NCI-H1092 (cell line): ENCODE results near the gene PHF20.
"Not testable (repeated sequence)": the region's sequence is repeated elsewhere in the genome, so short reads cannot be mapped to it uniquely, and the experiment has no call there.

ENCODE experiments used
- DNase-seq: peaks from one replicate; lab custom pipeline; 2025; lab: John Stamatoyannopoulos, UW

Gene PHF20

GRCh38 chr20:35776513-35777101 is 4.8 kb downstream of the PHF20 start:
- peak; percentile 1 for DNase-seq

GRCh38 chr20:35783811-35784210 is 12.0 kb downstream of the PHF20 start:
- not testable (repeated sequence) for DNase-seq

- not testable (repeated sequence) for DNase-seq
Measured at GRCh38 chr20:35785541-35785940, 13.7 kb downstream of the PHF20 start.

GRCh38 chr20:35788796-35789195 is 17.0 kb downstream of the PHF20 start:
- no peak for DNase-seq

GRCh38 chr20:35791097-35791496 is 19.3 kb downstream of the PHF20 start:
- no peak for DNase-seq

GRCh38 chr20:35791821-35792220 is 20.0 kb downstream of the PHF20 start:
- DNase-seq = no peak

GRCh38 chr20:35792740-35793139 is 20.9 kb downstream of the PHF20 start:
- no peak for DNase-seq

- no peak for DNase-seq
Measured at GRCh38 chr20:35796571-35796970, 24.8 kb downstream of the PHF20 start.

- DNase-seq = no peak
Measured at GRCh38 chr20:35801865-35802264, 30.1 kb downstream of the PHF20 start.

- DNase-seq = no peak
Measured at GRCh38 chr20:35806075-35806474, 34.3 kb downstream of the PHF20 start.

- no peak for DNase-seq
Measured at GRCh38 chr20:35807877-35808276, 36.1 kb downstream of the PHF20 start.

- DNase-seq = no peak
Measured at GRCh38 chr20:35820715-35821114, 48.9 kb downstream of the PHF20 start.

- DNase-seq = no peak
Measured at GRCh38 chr20:35821807-35822242, 50.0 kb downstream of the PHF20 start.

- no peak for DNase-seq
Measured at GRCh38 chr20:35823147-35823546, 51.3 kb downstream of the PHF20 start.

- DNase-seq = no peak
Measured at GRCh38 chr20:35823937-35824336, 52.1 kb downstream of the PHF20 start.

GRCh38 chr20:35826397-35826998 is 54.7 kb downstream of the PHF20 start:
- DNase-seq = no peak

- no peak for DNase-seq
Measured at GRCh38 chr20:35828434-35828833, 56.6 kb downstream of the PHF20 start.

GRCh38 chr20:35828916-35829315 is 57.1 kb downstream of the PHF20 start:
- DNase-seq = no peak

- no peak for DNase-seq
Measured at GRCh38 chr20:35830264-35830663, 58.4 kb downstream of the PHF20 start.

- DNase-seq = no peak
Measured at GRCh38 chr20:35831029-35831428, 59.2 kb downstream of the PHF20 start.

- DNase-seq = no peak
Measured at GRCh38 chr20:35831971-35832370, 60.2 kb downstream of the PHF20 start.

- DNase-seq = no peak
Measured at GRCh38 chr20:35833241-35833640, 61.4 kb downstream of the PHF20 start.

GRCh38 chr20:35837577-35838195 is 65.9 kb downstream of the PHF20 start:
- no peak for DNase-seq

GRCh38 chr20:35838205-35838604 is 66.4 kb downstream of the PHF20 start:
- no peak for DNase-seq
